H9 (cell line): Measurements from ENCODE around the gene PTPRJ. TPM values are rescaled to one million over a fixed set of nuclear protein-coding genes. Genes with fewer than 3 reads are reported as not detected.
A peak's percentile ranks its signal among the peaks of the same experiment; 100 is the strongest.

Experiments used
- DNase-seq: peaks from one replicate; pipeline ENCODE4 v3.0.0-alpha.2; 2017
- H2AFZ ChIP-seq: one replicate; pipeline ENCODE4 v1.6.1; 2013; ENCODE audit warnings: mild to moderate bottlenecking, low read length, control low read depth, moderate library complexity
- H2AK5ac ChIP-seq: 2 replicates; pipeline ENCODE4 v1.6.1; 2013; ENCODE audit warnings: low read length, control low read depth, mixed read lengths; ENCODE audit not compliant: insufficient read length
- H2BK120ac ChIP-seq: one replicate; pipeline ENCODE4 v1.6.1; 2013; ENCODE audit warnings: low read depth, mild to moderate bottlenecking, low read length, control low read depth, inconsistent platforms; ENCODE audit not compliant: poor library complexity, severe bottlenecking
- H2BK12ac ChIP-seq: 2 replicates; pipeline ENCODE4 v1.6.1; 2013; ENCODE audit warnings: low read length, control low read depth, mixed read lengths, low read depth; ENCODE audit not compliant: insufficient read length
- H2BK15ac ChIP-seq: 2 replicates; pipeline ENCODE4 v1.6.1; 2013; ENCODE audit warnings: low read depth, low read length, control low read depth
- H2BK20ac ChIP-seq: one replicate; pipeline ENCODE4 v1.6.1; 2013; ENCODE audit warnings: low read depth, mild to moderate bottlenecking, low read length, control low read depth, inconsistent platforms; ENCODE audit not compliant: poor library complexity, severe bottlenecking
- H2BK5ac ChIP-seq: 2 replicates; pipeline ENCODE4 v1.6.1; 2013; ENCODE audit warnings: low read length, control low read depth, mixed read lengths; ENCODE audit not compliant: insufficient read length
- H3K14ac ChIP-seq: 2 replicates; pipeline ENCODE4 v1.6.1; 2013; ENCODE audit warnings: low read length, control low read depth; ENCODE audit not compliant: insufficient read depth
- H3K18ac ChIP-seq: 2 replicates; pipeline ENCODE4 v1.6.1; 2013; ENCODE audit warnings: low read depth, mild to moderate bottlenecking, mixed read lengths, low read length, control low read depth; ENCODE audit not compliant: insufficient read length
- H3K23ac ChIP-seq: 2 replicates; pipeline ENCODE4 v1.6.1; 2013; ENCODE audit warnings: low read length, control low read depth, mixed read lengths, low read depth; ENCODE audit not compliant: insufficient read length
- H3K23me2 ChIP-seq: 2 replicates; pipeline ENCODE4 v1.6.1; 2013; ENCODE audit warnings: low read depth, mild to moderate bottlenecking, mixed read lengths, low read length, control low read depth; ENCODE audit not compliant: insufficient read length, poor library complexity, severe bottlenecking
- H3K27ac ChIP-seq: 2 replicates; pipeline ENCODE4 v1.5.1; 2013; ENCODE audit warnings: low read length, control low read depth, mixed read lengths, low read depth; ENCODE audit not compliant: insufficient read length
- H3K27me3 ChIP-seq: 2 replicates; pipeline ENCODE4 v1.6.1; 2013; ENCODE audit warnings: low read length, control low read depth, inconsistent platforms; ENCODE audit not compliant: insufficient read depth
- H3K4ac ChIP-seq: 2 replicates; pipeline ENCODE4 v1.6.1; 2013; ENCODE audit warnings: low read depth, mild to moderate bottlenecking, control low read depth, inconsistent platforms, low read length, moderate library complexity
- H3K4me1 ChIP-seq: 2 replicates; pipeline ENCODE4 v1.6.1; 2013; ENCODE audit warnings: low read length, control low read depth, inconsistent platforms; ENCODE audit not compliant: insufficient read depth
- H3K4me2 ChIP-seq: 2 replicates; pipeline ENCODE4 v1.6.1; 2013; ENCODE audit warnings: low read length, control low read depth, mixed read lengths; ENCODE audit not compliant: insufficient read length, insufficient read depth
- H3K56ac ChIP-seq: 2 replicates; pipeline ENCODE4 v1.6.1; 2013; ENCODE audit warnings: low read depth, mild to moderate bottlenecking, mixed read lengths, low read length, control low read depth; ENCODE audit not compliant: insufficient read length
- H3K79me1 ChIP-seq: 2 replicates; pipeline ENCODE4 v1.6.1; 2013; ENCODE audit warnings: low read depth, mild to moderate bottlenecking, moderate library complexity, low read length, control low read depth, inconsistent platforms; ENCODE audit not compliant: insufficient read depth, poor library complexity, severe bottlenecking
- H3K79me2 ChIP-seq: 2 replicates; pipeline ENCODE4 v1.6.1; 2013; ENCODE audit warnings: low read length, control low read depth, inconsistent platforms; ENCODE audit not compliant: insufficient read depth
- H3K9ac ChIP-seq: 2 replicates; pipeline ENCODE4 v1.6.1; 2013; ENCODE audit warnings: low read length, control low read depth, mixed read lengths; ENCODE audit not compliant: insufficient read length; ENCODE audit errors: extremely low read depth
- H3K9me3 ChIP-seq: one replicate; pipeline ENCODE4 v1.6.1; 2013; ENCODE audit warnings: low read depth, low read length, inconsistent platforms; ENCODE audit not compliant: control insufficient read depth
- H3T11ph ChIP-seq: one replicate; pipeline ENCODE4 v1.6.1; 2013; ENCODE audit warnings: mild to moderate bottlenecking, low read length, control low read depth, inconsistent platforms
- H4K20me1 ChIP-seq: one replicate; pipeline ENCODE4 v1.6.1; 2013; ENCODE audit not compliant: control insufficient read depth, insufficient read length, insufficient read depth
- H4K5ac ChIP-seq: 2 replicates; pipeline ENCODE4 v1.6.1; 2013; ENCODE audit warnings: low read depth, mild to moderate bottlenecking, mixed read lengths, low read length, control low read depth; ENCODE audit not compliant: insufficient read length
- H4K8ac ChIP-seq: replicated peaks from 2 replicates; pipeline ENCODE4 v1.6.1; 2013; ENCODE audit warnings: low read length, control low read depth, mixed read lengths, low read depth; ENCODE audit not compliant: insufficient read length
- H4K91ac ChIP-seq: 2 replicates; pipeline ENCODE4 v1.6.1; 2013; ENCODE audit warnings: low read depth, mild to moderate bottlenecking, moderate library complexity, mixed read lengths, low read length, control low read depth; ENCODE audit not compliant: insufficient read length
- H3K27ac Mint-ChIP-seq, 3 experiments: 2 replicates in 2 of 3; 3 replicates in 1 of 3; pipeline ENCODE4 v1.8.0; 2020 to 2021; ENCODE audit warnings: mixed read lengths in 3 of 3, mild to moderate bottlenecking in 1 of 3, moderate library complexity in 1 of 3
- H3K27me3 Mint-ChIP-seq: 2 replicates; pipeline ENCODE4 v1.8.0; 2021; ENCODE audit warnings: low read depth, mild to moderate bottlenecking, moderate library complexity, mixed read lengths
- H3K36me3 Mint-ChIP-seq, 3 experiments: 2 replicates in 2 of 3; 3 replicates in 1 of 3; pipeline ENCODE4 v1.8.0; 2020 to 2021; ENCODE audit warnings: low read depth in 3 of 3, mixed read lengths in 3 of 3; ENCODE audit not compliant: insufficient read depth in 1 of 3
- H3K4me1 Mint-ChIP-seq, 2 experiments: 2 replicates each; pipeline ENCODE4 v1.8.0; 2020; ENCODE audit warnings: mixed read lengths in 2 of 2
- H3K4me3 Mint-ChIP-seq, 2 experiments: 2 replicates in 1 of 2; 3 replicates in 1 of 2; pipeline ENCODE4 v1.8.0; 2020 to 2021; ENCODE audit warnings: mild to moderate bottlenecking in 2 of 2, mixed read lengths in 2 of 2, moderate library complexity in 1 of 2
- H3K9me3 Mint-ChIP-seq, 2 experiments: 2 replicates in 1 of 2; 3 replicates in 1 of 2; pipeline ENCODE4 v1.8.0; 2020; ENCODE audit warnings: mild to moderate bottlenecking in 2 of 2, mixed read lengths in 2 of 2, moderate library complexity in 1 of 2
- WGBS: extraction: QIAGEN DNeasy Blood & Tissue Kit; methylation state at CpG from one replicate; pipeline ENCODE4 v1.1.7; 2013; ENCODE audit warnings: missing lambda C conversion rate, low lambda C conversion rate, mixed read lengths; ENCODE audit not compliant: insufficient read length; ENCODE audit errors: extremely low coverage; 5-methylcytosine and 5-hydroxymethylcytosine counted together
- total RNA-seq: library from RNA; stranded (reverse); gene quantifications from 2 replicates; pipeline ENCODE4 v1.2.1, GENCODE V29; 2021
- TF ChIP-seq, protein P1 (sequence below): fragments of 200-600 bp; sonication (generic); conservative IDR thresholded peaks from 3 replicates; pipeline ENCODE4 v1.8.0; 2021; ENCODE audit warnings: antibody characterized with exemption, mild to moderate bottlenecking

Gene PTPRJ
- total RNA-seq, 1 experiment from 2014 or later: 10.6 TPM

DNA sequence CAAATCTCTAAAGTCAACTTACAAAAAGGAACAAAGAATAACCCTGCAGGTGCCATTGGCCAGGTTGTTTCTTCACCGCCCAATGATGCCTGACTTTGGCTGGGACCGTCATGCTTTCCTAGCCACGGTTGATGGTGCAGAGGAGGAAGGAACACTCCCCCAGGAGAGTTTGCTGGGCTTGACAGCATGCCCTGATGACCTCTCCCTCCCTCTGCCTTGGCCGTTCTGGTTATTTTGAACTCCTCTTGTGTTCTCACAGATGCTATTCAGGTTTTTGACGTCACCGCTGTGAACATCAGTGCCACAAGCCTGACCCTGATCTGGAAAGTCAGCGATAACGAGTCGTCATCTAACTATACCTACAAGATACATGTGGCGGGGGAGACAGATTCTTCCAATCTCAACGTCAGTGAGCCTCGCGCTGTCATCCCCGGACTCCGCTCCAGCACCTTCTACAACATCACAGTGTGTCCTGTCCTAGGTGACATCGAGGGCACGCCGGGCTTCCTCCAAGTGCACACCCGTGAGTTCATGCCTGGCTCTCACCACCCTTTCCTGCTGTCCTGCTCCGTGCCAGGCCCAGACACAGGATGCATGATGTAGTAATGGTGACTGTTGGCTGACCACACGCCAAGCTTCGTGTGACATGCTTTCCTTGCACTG, 147.3 kb downstream of the PTPRJ start:
- H3K23me2 ChIP-seq: no peaks in the 10 kb centered on the region
- H3K9ac ChIP-seq: no peak overlapping the region
- no peak overlapping the region; a peak in 1 of 5 replicates for H3K4me3 Mint-ChIP-seq
- no peak overlapping the region for H4K8ac ChIP-seq
- no peak overlapping the region for H2BK5ac ChIP-seq
- H2BK20ac ChIP-seq: no peak overlapping the region
- H4K91ac ChIP-seq: no peak overlapping the region
- WGBS: no CpG with 5 or more reads among the region's 22 CpGs
- H3K9me3 ChIP-seq: no peaks in the 10 kb centered on the region
- TF ChIP-seq, protein P1, sequence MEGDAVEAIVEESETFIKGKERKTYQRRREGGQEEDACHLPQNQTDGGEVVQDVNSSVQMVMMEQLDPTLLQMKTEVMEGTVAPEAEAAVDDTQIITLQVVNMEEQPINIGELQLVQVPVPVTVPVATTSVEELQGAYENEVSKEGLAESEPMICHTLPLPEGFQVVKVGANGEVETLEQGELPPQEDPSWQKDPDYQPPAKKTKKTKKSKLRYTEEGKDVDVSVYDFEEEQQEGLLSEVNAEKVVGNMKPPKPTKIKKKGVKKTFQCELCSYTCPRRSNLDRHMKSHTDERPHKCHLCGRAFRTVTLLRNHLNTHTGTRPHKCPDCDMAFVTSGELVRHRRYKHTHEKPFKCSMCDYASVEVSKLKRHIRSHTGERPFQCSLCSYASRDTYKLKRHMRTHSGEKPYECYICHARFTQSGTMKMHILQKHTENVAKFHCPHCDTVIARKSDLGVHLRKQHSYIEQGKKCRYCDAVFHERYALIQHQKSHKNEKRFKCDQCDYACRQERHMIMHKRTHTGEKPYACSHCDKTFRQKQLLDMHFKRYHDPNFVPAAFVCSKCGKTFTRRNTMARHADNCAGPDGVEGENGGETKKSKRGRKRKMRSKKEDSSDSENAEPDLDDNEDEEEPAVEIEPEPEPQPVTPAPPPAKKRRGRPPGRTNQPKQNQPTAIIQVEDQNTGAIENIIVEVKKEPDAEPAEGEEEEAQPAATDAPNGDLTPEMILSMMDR: no peak
- H3K4me2 ChIP-seq: no peak overlapping the region
- H3K27ac ChIP-seq: no peak overlapping the region
- no peaks in the 10 kb centered on the region for H3K27me3 ChIP-seq
- no peaks in the 10 kb centered on the region for H3K27me3 Mint-ChIP-seq
- no peak overlapping the region; the same call in 1 of the 2 replicates for H3K14ac ChIP-seq
- H2AFZ ChIP-seq: no peak overlapping the region
- H3T11ph ChIP-seq: no peak overlapping the region
- no peak overlapping the region for H3K18ac ChIP-seq
- H3K79me1 ChIP-seq: no peaks in the 10 kb centered on the region
- peaks cover 10 to 18% (median 14%) of the 10 kb centered on the region in 3 experiments for H3K36me3 Mint-ChIP-seq
- H3K9me3 Mint-ChIP-seq: no peaks in the 10 kb centered on the region
- H2BK15ac ChIP-seq: no peak overlapping the region
- no peaks in the 10 kb centered on the region for H3K79me2 ChIP-seq
- H3K27ac Mint-ChIP-seq: peak overlapping the region in 1 of 3 experiments; percentile 11; a peak in 1 of 7 replicates
- no peak overlapping the region for H2BK120ac ChIP-seq
- no peak overlapping the region for H2BK12ac ChIP-seq
- no peak overlapping the region for H3K23ac ChIP-seq
- no peak overlapping the region for H3K56ac ChIP-seq
- no peak overlapping the region for H2AK5ac ChIP-seq
- H4K5ac ChIP-seq: no peak overlapping the region
- peaks cover 7 to 9% of the 10 kb centered on the region in 2 experiments for H3K4me1 Mint-ChIP-seq
- DNase-seq: no peak
- H4K20me1 ChIP-seq: no peaks in the 10 kb centered on the region
- no peak overlapping the region for H3K4ac ChIP-seq
- H3K4me1 ChIP-seq: no peaks in the 10 kb centered on the region
